NCI-H128 (cell line): ENCODE results near the gene ATAD5.

Source experiments
- DNase-seq: peaks from one replicate; lab custom pipeline; 2025; ENCODE audit not compliant: unreplicated experiment; lab: John Stamatoyannopoulos, UW

Gene ATAD5

DNA sequence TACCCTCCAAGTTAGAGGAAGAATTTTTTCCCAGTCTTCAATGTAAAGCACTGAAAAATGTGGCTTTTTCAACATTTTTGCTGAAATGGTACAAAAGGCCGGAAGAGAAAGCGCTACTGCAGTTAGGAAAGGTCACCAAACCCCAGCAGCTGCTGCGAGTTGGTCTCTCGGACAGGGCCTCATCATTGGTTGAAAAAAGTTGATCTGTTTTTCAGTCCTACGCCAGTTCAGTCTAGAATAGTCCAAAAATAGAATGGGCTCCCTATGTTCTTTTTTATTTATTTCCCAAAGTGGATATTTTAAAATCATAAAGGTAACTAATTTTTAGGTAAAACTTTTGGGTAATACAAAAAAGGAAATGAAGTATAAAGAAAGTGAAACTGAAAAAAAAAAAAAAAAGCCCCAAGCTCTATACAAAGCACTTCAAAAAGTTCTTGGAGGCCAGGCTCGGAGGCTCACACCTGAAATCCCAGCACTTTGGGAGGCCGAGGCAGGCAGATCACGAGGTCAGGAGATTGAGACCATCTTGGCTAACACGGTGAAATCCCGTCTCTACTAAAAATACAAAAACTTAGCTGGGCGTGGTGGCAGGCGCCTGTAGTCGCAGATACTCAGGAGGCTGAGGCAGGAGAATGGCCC is 107.4 kb downstream of the ATAD5 start:
- no peak for DNase-seq

DNA sequence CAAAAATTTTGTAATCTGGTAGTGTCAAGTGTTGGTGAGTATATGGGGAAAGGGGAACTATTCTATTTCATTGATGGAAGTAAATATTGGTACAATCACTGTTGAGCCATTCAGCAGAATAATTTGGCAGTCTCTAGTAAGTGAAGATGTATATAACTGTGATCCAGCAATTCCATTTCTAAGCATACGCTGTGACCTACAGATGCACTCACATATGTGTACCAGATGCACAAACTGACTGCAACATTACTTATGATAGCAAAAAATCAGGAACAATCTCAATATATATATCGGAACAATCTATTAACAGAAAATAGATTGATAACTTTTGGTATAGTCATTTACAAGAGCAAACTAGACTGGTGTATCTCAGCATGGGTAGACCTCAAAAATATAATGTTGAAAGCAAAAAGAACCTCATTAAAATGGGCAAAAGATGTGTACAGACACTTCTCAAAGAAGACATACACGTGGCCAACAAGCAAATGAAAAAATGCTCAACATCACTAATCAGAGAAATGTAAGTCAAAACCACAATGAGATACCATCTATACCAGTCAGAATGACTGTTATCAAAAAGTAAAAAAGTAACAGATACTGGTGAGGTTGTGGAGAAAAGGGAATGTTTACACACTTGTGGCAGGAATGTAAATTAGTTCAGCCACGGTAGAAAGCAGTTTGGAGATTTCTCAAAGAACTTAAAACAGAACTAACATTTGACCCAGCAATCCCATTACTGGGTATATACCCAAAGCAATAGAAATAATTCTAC is 110.7 kb downstream of the ATAD5 start:
- no peak for DNase-seq
